DMS79 (cell line): ENCODE measurements around the gene RIC3.

ENCODE experiments used
- DNase-seq: peaks from one replicate; lab custom pipeline; 2025; lab: John Stamatoyannopoulos, UW

Gene RIC3

GRCh38 chr11:8102965-8103364, 65.9 kb downstream of the RIC3 start:
- DNase-seq = no peak

DNA sequence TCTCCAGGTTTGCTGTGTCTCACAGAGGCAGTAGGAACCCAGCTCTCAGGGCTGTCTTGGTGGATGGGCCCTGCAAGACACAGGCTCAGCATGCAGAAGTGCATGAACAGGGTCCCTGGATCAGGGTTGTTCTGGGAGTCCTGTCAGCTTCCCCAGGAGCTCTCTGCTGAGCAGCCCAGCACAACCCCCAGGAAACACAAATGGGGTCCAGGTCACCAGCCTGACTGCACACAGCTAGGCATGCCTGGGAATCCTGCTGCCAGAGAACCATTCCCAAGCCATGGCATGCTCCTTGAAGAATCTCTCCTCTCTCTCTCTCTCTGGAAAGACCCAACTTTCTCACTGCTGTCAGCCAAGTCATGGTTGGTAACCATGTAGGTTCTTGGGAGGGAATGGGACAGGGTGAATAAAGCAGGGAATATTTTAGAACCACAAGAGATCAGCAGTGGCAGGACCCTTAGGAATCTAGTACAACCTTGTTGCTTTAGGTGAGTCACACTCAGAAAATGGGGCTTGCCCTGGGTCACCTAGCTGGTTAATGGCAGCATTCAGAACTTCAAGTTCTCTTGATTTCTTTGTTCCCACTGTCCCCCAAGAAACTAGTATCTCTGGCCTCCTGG, 66.4 kb downstream of the RIC3 start:
- no peak for DNase-seq

GRCh38 chr11:8101421-8101820, 67.4 kb downstream of the RIC3 start:
- no peak for DNase-seq

DNA sequence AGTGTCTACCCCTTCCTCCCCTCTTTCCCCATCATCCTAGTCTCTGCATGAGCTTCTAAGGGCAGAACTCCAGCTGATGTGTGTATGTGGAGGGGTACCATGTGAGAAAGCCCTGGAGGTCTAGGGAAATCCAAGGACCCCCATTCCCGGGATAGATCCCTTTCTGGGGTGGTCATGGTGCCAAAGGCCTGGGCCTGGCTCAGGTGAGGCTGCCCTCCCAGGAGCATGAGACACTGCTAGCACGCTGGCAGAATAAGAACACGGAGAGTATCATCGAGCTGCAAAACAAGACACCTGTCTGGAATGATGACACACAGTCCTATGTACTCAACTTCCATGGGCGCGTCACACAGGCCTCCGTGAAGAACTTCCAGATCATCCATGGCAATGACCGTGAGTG, 68.2 kb downstream of the RIC3 start:
- no peak for DNase-seq

GRCh38 chr11:8100158-8100557, 68.7 kb downstream of the RIC3 start:
- no peak for DNase-seq

DNA sequence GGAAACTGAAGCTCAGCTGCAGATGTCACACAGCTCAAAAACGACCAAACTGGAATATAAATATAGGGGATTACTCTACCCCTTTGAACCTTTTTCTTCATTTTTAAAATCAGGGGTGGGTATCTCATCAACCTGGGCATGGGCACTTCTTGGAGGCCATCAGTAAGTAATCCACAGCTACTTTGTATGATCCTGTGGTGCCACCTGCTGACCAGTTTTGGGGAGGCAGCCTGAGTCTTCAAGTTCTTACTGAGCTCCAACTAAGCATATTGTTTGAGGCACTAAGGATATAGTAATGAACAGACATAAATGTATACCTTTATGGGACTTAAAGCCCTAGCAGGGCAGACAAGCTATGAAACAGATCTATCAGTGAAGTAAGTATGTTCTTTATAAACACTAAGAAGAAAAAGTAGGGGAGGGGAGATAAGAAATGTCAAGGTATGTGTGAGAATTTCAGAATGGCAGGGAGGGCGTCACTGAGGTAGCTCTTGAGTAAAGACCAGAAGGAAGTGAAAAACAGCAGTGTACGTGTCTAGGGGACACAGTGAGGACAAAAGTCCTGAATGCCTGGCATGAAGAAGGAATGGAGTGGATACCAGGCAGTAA, 69.4 kb downstream of the RIC3 start:
- peak; percentile 22 for DNase-seq

- no peak for DNase-seq
Observed at GRCh38 chr11:8098879-8099278, 69.9 kb downstream of the RIC3 start.

DNA sequence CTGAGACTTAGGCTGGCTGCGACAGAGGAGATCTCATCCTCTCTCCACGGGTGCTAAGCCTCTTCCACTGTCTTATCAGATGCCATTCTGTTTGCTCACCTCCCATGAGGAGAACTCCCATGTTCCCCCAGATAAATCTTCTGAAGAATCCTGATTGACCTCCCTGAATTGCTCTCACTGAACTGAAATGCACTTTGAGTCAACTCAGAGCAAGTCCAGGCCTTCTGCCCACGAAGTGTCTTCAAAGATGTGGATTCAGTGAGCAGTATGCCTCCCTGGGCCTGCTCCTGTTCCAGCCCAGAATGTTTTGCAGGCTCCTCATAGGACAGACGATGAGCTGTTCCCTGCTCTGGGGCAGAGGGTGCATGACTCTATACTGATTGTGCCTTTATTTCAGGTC, 70.5 kb downstream of the RIC3 start:
- no peak for DNase-seq

DNA sequence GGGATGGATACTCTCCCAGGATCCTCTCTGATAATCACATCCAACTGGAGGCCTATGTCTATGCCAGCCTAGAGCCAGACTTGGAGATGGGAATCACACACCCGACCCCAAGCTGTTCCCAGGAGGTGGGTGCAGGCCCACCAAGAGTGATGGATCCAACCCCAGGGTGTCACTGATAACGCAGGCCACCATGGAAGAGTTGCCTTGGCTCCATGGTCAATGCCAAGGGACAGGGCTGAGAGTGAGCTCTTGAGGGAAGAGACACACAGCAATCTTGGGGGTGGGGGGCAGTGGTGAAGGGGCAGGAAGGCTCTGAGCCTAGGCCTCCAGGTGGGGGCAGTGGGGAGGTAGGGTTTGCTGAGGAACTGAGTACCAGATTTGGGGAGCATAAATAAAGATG, 70.9 kb downstream of the RIC3 start:
- DNase-seq = no peak

- no peak for DNase-seq
Observed at GRCh38 chr11:8097468-8097867, 71.4 kb downstream of the RIC3 start.

- no peak for DNase-seq
Observed at GRCh38 chr11:8097062-8097461, 71.8 kb downstream of the RIC3 start.

GRCh38 chr11:8096575-8096974, 72.2 kb downstream of the RIC3 start:
- DNase-seq = no peak

DNA sequence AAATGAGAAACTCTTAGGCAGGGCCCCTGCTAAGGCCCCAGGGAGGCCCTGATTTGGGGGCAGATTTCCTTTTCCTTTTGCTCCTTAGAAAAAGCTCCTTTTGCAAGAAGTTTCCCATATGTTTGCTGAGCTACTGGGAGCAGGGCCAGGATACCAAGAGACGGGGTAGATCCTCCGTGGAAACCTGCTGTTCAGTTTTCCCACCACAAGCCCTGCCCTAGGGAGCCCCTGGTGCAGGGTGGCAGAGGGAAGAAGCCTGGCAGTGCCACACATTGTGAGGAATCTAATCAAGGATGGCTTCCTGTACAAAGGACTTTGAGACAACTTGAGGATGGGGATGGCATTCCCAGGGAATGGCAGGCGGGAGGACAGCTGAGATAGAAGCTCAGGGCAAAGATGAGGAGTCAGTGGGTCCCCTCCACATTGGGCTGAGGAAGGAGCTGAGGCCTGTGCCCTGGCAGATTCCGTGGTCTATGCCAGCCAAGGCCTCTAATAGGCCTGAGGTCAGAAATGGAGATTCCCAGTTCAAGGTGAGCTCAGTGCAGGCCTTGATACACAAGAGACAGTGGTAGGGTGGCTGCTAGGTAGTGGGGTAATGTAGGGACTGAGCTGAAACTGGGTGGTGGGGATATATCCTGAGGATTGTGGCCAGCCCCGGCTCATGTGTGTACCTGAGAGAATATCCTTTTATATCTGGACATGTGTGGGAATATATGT, 72.9 kb downstream of the RIC3 start:
- no peak for DNase-seq

DNA sequence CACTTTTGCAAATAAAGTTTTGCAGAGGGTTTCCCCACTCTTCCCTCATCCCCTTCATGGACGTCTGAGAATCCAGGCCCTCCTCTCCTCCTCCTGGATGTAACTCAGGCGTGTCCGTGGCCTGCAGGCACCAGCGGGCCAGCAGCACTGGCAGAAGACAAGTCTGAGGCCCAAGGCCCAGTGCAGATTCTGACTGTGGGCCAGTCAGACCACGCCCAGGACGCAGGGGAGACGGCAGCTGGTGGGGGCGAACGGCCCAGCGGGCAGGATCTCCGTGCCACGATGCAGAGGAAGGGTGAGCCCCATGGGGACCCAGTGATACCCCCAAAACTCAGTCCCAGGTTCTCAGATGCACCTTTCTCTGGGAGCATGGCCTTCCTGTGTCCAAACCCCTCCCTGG, 73.5 kb downstream of the RIC3 start:
- no peak for DNase-seq

GRCh38 chr11:8094656-8095055, 74.2 kb downstream of the RIC3 start:
- no peak for DNase-seq

DNA sequence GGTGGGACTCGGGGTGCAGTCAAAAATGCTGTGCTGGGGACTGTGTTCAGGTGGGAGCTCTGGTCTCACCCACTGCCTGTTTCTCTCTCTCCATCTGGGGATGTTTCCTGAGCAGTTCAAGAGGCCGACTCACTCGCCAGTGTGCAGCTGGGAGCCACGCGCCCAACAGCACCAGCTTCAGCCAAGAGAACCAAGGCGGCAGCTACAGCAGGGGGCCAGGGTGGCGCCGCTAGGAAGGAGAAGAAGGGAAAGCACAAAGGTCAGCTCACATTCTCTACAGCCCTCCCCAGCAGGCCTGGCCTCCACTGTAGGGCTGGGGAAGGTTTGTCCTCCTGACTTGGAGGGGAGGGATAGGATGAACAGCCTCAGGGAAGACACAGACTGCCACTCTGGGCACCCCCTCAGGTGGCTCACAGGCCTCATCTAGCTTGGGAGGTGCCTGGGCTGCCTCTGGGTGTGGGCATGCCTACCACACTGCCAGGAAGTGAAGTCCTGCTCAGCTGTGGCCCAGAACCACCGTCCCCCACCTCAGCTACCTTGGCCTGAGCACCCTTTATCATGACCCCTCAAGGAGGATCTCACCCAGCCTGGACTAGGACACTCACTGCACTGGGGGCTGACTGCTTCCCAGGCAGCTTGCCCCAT, 74.8 kb downstream of the RIC3 start:
- DNase-seq = no peak

DNA sequence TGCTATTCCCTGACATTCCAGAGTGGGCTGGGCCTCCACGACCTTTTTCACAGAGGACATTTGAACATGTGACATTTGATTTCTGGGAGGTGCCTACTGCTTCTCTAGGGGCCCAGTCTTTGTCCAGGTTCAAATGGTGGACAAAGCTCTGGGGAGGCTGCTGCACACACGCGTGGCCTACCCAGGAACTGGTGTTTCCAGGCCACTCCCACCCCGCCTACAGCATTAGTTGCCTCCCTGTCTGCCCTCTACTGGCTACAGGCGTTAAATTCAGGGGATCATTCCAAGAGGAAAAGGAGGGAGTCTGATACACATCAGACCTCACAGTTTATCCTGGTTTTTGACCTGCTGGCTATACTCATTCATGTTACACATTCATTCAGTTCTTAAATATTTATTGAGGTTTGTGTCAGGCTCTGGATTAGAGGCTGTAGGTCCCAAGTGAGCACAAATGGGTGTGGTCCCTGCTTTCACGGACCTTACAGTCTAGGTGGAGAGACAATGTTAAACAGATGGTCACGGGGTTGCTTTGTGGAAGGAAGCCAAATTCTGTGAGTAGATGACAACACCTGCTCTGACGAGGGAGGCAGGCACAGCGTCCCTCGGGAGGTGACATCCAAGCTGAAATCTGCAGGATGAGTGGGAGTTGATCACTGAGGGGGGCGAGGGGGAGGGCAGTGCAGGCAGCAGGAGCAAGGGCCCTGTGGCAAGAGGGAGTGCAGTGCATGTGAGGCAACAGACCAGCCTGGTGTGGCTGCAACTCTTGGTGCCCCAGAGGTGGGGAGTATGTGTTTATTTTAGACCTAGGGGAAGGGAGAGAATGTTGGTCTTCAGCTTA, 76.0 kb downstream of the RIC3 start:
- DNase-seq = no peak

DNA sequence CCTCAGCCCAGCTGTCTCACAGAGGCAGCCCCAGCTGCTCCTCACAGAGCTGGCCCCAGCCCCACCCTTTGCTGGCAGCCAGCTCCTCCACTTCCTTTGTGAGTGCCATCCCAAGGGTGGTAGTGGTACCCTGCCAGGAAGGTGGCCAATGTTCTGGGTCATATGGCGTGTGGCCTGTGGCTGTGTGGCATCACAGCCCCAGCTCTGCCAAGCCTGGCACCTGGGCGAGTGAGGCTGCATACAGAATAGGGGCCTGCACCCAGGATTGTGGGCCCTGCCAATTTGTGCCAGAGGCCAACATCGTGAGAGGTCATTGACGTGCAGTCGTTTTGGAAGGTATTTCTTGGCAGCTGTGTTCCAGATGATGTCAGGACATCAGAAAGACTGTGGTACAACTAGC, 77.1 kb downstream of the RIC3 start:
- DNase-seq = no peak

DNA sequence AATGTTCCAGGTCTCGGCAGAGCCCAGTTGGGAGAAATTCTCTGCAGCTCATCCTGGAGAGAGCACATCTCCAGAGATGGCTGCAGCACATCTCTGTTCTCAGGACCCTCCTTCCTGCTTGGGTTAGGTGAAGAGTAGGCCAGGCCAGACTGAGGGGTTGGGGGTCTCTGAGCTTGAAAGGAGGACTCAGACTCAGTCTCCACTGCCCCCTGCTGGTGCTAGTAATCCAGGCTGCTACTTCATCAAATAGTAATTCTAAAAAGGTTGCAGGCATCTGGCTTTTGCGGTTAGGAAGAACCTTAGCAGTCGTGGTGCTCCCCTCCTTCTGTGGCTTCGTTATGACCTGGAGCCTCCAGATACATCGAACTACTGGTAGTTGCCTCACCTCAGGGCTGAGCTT, 78.1 kb downstream of the RIC3 start:
- no peak for DNase-seq

- no peak for DNase-seq
Observed at GRCh38 chr11:8089791-8090510, 78.9 kb downstream of the RIC3 start.

GRCh38 chr11:8087756-8088155, 81.1 kb downstream of the RIC3 start:
- DNase-seq = no peak

GRCh38 chr11:8087185-8087584, 81.6 kb downstream of the RIC3 start:
- no peak for DNase-seq
